ENCODE results near the gene TGM6.
A peak's percentile ranks its signal among the peaks of the same experiment; 100 is the strongest.

TGM6 gene

DNA sequence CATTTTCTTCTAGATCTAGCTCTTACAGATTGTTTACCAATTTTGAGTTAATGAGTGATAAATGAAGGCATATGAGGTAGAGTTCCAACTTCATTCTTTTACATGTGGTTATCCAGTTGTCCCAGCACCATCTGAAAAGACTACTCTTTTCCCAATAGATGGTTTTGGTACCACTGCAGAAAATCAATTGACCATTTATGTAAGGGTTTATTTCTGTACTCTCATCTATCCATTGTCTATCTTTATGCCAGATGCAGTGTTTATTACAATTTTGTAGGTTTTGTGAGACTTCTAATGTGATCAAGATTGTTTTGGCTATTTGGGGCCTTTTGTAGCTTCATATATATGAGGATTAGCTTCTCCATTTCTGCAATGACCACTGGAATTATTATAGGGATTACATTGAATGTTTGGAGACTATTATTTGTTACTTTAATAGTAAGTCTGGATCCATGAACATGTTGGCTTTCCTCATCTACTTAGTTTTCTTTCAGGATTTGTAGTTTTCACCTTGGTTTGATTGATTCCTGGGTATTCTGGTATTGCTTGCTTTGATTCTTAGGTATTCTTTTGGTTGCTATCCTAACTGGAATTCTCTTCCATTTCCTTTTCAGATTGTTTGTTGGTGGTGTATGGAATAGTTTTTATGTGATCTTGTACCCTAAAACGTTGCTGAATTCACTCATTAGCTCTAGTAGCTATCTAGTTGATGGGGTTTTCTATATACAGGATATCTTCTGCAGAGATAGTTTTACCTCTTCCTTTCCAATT is 79.5 kb downstream of the TGM6 start:
- no peak for DNase-seq

DNA sequence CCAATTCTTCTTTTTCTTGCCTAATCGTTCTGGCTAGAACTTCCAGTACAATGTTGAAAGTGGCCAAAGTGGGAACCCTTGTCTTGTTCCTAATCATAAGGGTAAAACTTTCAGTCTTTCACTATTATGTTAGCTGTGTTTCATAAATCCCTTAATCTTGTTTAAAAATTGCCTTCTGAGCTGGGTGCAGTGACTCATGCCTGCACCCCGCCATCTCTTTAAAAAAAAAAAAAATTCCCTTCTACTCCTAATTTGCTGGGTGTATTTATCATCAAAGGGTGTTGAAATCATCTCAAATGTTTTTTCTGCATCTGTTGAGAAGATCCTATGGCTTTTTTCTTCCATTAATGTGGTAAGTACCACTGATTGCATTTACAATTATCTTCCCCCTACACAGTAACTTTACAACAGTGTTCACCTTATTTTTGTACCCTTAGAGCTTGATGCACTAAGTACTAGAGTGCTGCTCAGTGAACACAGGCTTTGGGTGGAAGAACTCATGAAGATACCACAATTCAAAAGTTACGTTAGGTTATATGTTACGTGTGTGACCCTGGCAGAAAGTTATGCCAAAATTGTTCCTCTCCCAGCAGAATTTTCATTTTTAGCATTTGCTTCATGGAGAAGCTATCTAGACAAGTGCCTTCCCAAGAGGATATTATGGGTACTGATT is 80.2 kb downstream of the TGM6 start:
- no peak for DNase-seq

DNA sequence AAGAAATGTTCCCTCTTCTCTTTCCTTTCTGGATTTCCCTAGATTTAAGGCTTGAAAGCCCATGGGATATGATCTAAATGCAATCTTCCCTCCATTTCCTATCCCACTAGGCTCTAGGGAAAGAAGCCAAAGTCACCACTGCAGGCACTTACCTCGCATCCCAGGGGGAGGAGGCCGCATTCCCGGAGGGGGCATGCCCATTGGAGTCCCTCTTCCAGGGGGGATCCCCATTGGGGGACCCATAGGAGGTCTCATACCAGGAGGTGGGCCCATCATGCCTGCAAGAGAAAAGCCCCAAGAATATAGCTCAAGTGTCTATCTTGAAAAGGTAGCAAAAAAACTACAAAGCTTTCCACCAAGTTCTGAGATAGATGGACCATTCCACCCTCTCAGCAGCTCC is 81.8 kb downstream of the TGM6 start:
- DNase-seq, result no peak

DNA sequence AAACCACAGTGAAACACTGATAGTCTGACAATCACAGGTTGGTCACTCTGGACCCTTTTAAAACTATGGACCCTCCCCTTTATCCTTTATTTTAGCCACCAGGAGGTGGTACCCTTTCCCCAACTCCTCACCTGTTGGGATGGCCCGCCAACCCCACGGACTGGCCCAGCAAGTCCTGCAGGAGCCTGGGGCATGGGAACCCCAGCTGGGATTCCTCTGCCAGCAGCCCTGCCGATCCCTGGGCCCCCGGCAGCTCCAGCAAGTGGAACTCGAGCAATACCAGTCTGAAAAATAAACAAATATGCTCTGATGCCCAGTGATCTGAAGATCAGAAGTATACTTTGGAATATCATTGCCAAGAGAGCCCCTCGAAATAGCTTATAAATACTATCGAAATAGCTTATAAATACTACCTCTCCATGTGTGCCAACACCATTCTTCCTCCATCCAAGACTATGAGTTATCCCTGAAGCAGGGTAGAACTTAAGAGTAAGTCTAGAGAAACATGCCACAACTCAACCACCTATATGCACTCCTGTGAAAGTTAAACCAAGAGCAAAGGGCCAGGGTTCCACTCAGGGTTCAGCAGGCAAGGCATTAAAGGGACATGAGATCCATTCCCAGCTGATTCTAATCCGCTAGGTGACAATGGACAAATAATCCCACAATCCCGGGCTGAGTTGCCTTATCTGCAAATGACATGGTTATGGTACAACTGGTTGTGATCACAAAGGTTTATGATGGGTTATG is 83.1 kb downstream of the TGM6 start:
- DNase-seq, result no peak

DNA sequence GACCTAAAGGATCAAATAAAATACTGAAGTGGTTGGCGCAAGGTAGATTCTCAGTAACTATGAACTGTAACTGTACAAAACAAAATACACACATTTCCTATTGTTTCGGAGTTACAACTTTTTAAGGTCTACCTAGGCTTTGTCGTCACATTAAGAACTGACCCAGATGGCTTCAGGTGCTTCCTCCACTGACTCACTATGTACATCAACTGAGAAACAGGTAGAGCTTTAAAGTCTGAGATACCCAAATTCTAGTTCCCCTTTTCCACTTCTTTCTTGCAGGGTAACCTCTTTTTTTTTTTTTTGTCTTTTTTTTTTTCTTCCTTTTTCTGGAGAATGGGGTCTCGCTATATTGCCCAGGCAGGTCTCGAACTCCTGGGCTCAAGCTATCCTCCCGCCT is 84.4 kb downstream of the TGM6 start:
- DNase-seq, result no peak

DNA sequence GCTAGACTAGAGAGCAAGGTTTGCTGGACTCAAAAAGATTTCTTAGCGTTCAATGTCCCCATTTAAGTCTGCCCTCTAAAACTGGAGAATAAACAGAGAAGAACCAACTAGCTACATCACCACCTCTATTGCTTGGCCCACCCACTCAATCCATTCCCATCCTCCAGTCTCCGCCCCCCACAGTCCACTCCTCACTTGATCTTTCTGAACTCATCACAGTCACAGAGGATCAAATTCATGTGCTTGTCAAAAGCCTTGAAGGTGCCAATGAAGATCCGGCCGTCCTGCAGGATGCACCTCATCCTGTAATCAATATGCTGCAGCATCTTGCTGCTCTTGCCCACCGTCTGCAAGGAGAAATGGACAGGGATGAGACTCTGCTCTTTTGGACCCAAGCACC is 86.7 kb downstream of the TGM6 start:
- DNase-seq, result no peak

DNA sequence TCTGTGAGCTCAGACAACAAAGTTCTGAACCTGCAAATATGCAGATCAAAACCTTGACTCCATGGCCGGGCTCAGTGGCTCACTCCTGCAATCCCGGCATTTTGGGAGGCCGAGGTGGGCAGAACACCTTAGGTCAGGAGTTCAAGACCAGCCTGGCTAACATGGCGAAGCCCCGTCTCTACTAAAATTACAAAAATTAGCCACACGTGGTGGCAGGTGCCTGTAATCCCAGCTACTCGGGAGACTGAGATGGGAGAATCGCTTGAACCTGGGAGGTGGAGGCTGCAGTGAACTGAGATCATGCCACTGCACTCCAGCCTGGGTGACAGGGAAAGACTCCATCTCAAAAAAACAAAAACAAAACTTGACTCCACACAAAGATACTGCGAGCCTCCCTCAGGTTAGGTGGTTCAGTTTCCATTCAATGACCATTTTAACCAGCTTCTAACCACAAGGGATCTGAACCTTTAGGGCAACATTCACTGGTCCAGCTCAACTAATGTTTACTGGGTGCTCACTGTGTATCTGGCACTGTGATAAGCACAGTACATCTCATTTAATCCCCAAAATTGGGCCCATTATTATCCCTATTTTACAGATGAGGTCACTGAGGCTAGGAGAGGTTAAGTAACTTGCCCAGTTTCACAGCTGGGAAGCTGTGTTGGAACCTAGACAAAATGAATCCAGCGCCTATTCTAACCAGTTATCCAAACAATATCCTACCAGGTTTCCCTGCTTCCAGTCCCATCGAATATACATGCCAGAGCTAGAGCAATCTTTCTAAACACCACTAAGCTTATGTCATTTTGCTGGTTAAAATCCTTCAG is 88.1 kb downstream of the TGM6 start:
- DNase-seq, result no peak

DNA sequence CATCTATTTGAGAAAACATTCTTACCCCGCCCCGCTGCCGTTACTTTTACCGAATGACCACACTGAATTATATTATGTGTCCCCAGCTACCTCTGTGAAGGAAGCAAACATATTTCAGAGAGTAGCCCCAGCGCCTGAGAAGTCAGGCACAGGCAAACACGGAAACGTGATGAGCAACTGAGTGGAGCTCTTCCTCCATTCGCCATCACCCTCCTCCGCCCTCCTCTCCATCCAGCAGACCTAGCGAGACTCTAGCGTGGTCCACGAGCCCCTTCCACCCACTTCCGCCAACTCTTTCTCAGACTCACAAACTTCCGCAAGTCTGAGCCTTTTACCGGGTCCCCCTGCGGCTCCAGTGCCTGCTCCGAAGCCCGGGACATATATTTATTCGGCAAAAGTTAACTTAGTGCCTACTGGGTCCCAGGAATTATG is 89.3 kb downstream of the TGM6 start:
- peak; percentile 41 to 63 for DNase-seq

DNA sequence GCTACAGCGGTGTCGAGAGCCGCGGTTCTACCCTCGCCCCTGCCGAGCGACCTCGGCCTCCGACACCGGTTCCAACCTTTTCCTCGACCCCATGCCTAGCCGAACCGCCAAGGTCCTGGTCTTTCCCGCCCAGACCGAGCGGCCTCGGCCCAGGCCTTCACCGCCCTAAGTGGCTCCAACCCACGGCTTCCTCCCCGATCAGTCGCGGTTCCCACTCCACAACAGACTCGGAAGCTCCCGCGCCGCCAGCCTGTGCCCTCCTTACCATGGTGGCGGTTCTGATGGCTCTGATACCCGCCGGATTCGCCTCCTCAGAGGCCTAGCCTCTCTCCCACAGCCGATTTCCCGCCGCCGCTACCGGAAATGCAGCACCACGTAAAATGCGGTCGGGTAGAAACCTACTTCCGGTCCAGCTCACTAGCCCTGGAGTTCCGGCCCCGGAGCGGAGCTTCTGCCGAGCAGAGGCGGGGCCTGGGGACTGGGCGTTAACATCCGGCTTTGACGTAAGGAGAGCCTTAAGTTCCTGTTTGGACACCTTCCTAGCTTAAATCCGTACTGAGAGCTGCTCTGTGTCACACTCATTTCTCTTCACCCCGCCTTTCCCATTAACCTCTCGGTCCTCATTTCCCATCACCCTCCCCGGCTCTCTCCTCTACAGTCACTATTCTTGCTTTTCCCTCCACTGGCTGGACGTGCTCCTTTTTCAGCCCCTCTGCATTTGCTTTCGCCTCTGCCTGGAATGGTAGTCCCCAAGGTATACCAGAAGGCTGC is 89.9 kb downstream of the TGM6 start, which contains the start of gene SNRPB:
Gene SNRPB, minus strand, starts transcription at position 367 of the 771 bp plus-strand sequence. Its CDS starts 99 bp downstream, at position 268.
- DNase-seq, result peak; percentile 99 to 100

DNA sequence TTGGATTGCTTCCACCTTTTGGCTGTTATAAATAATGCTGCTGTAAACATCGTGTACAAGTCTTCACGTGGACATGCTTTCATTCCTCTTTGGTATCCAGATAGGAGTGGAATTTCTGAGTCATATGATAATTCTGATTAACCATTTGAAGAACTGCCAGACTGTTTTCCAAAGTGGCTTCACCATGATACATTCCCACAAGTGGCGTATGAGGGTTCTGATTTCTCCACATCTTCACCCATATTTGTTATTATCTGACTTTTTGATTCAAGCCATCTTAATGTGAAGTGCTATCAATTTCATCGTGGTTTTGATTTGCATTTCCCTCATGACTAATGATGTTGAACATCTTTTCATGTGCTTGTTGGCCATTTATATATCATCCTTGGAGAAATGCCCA is 92.8 kb downstream of the TGM6 start:
- DNase-seq, result no peak

DNA sequence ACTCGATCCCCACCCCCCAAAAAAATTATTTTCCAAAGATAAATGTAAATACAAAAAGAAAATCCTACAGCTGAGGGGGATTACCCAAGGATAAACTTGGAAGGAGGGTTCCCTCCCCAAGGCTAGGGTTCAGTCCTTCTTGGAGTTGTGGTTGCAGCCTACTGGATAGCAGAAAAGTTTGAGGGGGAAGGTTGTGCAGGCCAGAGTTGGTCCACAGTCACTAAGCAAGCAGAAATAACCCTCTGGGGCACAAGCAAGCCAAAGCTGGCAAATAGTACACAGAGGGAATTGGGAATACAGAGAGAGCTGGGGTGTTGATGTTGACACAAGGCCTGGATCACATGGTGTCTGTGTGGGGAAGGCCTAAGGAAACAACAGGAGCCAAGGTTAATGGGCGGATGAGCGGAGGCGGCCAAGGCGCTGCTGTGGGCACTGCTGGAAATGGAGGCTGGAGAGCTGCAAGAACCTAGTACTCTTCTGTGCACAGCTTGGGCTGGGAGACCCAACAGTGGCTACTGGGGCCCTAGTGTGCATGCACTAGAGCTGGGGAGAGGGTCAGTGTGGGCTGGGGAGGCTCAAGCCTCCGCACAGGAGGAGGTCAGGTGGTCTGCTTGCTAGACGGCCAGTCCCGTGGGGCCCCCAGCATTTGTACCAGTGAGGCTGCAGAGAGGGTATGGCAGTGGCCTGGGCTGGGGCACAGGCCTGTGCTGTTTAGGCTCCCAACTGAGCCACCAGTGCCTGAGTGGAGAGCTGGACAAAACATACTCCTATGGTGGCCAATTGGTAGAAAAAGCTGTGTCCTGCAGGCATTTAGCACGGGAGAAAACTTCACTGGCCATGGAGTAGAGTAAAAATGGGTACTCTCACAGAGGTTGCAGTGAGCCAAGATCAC is 95.4 kb downstream of the TGM6 start:
- no peak for DNase-seq

DNA sequence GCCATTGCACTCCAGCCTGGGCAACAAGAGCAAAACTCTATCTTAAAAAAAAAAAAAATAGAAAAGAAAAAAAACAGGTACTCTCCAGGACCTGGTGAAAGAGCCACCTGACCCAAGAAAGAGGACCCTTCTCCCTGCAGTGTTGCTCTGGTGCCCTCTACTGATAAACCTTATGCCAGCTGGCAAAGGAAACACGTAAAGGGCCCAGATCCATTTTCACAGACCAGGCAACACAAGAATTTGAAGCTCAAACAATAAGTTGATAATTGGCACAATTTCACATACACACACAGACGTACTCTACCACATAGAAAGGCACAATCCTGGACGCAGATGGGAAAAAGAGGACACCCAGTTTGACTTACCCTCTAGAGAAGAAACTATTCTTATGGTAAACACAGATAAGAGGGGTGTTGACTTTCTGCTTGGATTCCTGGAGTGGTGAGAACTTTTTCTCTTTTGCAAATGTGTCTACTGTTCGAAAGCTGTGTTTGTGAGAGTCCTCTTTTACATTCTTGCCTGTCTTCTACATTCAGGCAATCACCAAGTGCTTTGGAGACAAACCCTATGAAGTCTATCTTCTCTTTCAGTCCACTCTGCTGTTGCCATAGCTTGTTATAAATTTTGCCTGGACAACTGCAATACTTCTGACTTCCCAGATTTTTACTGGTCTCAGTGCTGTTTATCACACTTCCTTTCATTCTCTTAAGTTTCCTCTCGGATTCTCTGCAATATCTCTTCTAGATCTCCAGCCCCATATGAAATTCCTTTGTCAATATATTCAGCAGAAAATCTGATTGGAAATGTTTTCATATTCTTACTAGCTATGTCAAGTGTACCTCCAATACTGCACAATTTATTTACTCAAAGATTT is 96.3 kb downstream of the TGM6 start:
- no peak for DNase-seq

DNA sequence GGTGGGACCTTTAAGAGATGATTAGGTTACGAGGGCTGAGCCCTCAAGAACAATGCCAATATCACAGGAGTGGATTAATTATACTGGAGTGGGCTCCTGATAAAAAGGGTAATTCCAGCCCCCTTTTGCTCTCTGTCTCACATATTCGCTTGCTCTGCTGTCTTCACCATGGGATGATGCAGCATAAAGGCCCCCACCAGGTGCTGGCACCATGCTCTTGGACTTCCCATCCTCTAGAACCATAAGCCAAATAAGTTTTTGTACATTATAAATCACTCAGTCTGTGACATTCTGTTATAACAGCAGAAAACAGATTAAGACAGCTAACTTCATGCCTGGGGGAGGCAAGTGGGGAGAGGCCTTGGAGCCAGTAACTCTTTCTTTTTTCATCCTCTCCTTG is 99.7 kb downstream of the TGM6 start:
- no peak for DNase-seq
